Duodenal mucosa (tissue), 2 donors: ENCODE measurements around the gene KIF13A.

Source experiments
- H3K27ac ChIP-seq: one replicate; pipeline ENCODE4 v1.7.0; 2013; ENCODE audit warnings: low read depth, low read length
- H3K27me3 ChIP-seq, 2 donors: one replicate each; pipeline ENCODE4 v1.7.0; 2013; ENCODE audit warnings: low read length in 2 of 2, control low read depth in 1 of 2; ENCODE audit not compliant: insufficient read depth in 2 of 2, control insufficient read depth in 1 of 2
- H3K36me3 ChIP-seq, 2 donors: one replicate each; pipeline ENCODE4 v1.7.0; 2013; ENCODE audit warnings: low read length in 2 of 2, control low read depth in 1 of 2; ENCODE audit not compliant: insufficient read depth in 2 of 2, control insufficient read depth in 1 of 2
- H3K4me1 ChIP-seq, 2 donors: one replicate each; pipeline ENCODE4 v1.7.0; 2013; ENCODE audit warnings: low read length in 2 of 2, control low read depth in 1 of 2; ENCODE audit not compliant: insufficient read depth in 2 of 2, control insufficient read depth in 1 of 2
- H3K4me3 ChIP-seq, 2 donors: one replicate each; pipeline ENCODE4 v1.7.0; 2013; ENCODE audit warnings: low read length in 2 of 2, low read depth in 1 of 2
- H3K9ac ChIP-seq, 2 donors: one replicate each; pipeline ENCODE4 v1.7.0; 2013; ENCODE audit warnings: low read length in 2 of 2, low read depth in 1 of 2
- H3K9me3 ChIP-seq, 2 donors: one replicate each; pipeline ENCODE4 v1.7.0; 2013; ENCODE audit warnings: low read length in 2 of 2, control low read depth in 1 of 2; ENCODE audit not compliant: control insufficient read depth in 1 of 2

KIF13A gene

GRCh38 chr6:17719323-17720041 is 268.0 kb downstream of the KIF13A start:
- H3K4me3 ChIP-seq = no peak overlapping the region
- H3K36me3 ChIP-seq = no peaks in the 10 kb centered on the region
- H3K27ac ChIP-seq = no peak overlapping the region
- H3K27me3 ChIP-seq = no peaks in the 10 kb centered on the region
- H3K9ac ChIP-seq = no peak overlapping the region
- peaks cover 0 to 3% of the 10 kb centered on the region in 2 donors for H3K4me1 ChIP-seq
- H3K9me3 ChIP-seq = no peaks in the 10 kb centered on the region

GRCh38 chr6:17716221-17716620 is 271.2 kb downstream of the KIF13A start:
- Histone ChIP-seq H3K4me3 (no peak overlapping the region), H3K27ac (no peak overlapping the region), H3K36me3 (no peaks in the 10 kb centered on the region), H3K9me3 (no peaks in the 10 kb centered on the region), H3K9ac (no peak overlapping the region), H3K4me1 (peaks cover 0 to 3% of the 10 kb centered on the region in 2 donors), H3K27me3 (no peaks in the 10 kb centered on the region)

GRCh38 chr6:17714879-17715851 is 272.3 kb downstream of the KIF13A start:
- H3K4me1 ChIP-seq = peaks cover 0 to 3% of the 10 kb centered on the region in 2 donors
- H3K27ac ChIP-seq = no peak overlapping the region
- no peaks in the 10 kb centered on the region for H3K27me3 ChIP-seq
- H3K4me3 ChIP-seq = no peak overlapping the region
- H3K9ac ChIP-seq = no peak overlapping the region
- no peaks in the 10 kb centered on the region for H3K9me3 ChIP-seq
- no peaks in the 10 kb centered on the region for H3K36me3 ChIP-seq

GRCh38 chr6:17714177-17714576 is 273.3 kb downstream of the KIF13A start:
- H3K27me3 ChIP-seq = no peaks in the 10 kb centered on the region
- H3K36me3 ChIP-seq = no peaks in the 10 kb centered on the region
- H3K27ac ChIP-seq = no peak overlapping the region
- no peak overlapping the region for H3K9ac ChIP-seq
- H3K4me3 ChIP-seq = no peak overlapping the region
- peaks cover 0 to 3% of the 10 kb centered on the region in 2 donors for H3K4me1 ChIP-seq
- H3K9me3 ChIP-seq = no peaks in the 10 kb centered on the region

- Histone ChIP-seq H3K27ac (no peak overlapping the region), H3K36me3 (no peaks in the 10 kb centered on the region), H3K9me3 (no peaks in the 10 kb centered on the region), H3K9ac (no peak overlapping the region), H3K4me3 (no peak overlapping the region), H3K27me3 (no peaks in the 10 kb centered on the region), H3K4me1 (peaks cover 0 to 4% of the 10 kb centered on the region in 2 donors)
These were observed 274.9 kb downstream of the KIF13A start for GRCh38 chr6:17712576-17712975.

GRCh38 chr6:17710331-17710730 is 277.1 kb downstream of the KIF13A start:
- H3K36me3 ChIP-seq = no peaks in the 10 kb centered on the region
- no peak overlapping the region for H3K27ac ChIP-seq
- peaks cover 6 to 9% of the 10 kb centered on the region in 2 donors for H3K4me1 ChIP-seq
- H3K27me3 ChIP-seq = no peaks in the 10 kb centered on the region
- H3K9me3 ChIP-seq = no peaks in the 10 kb centered on the region
- H3K4me3 ChIP-seq = no peak overlapping the region
- H3K9ac ChIP-seq = no peak overlapping the region

GRCh38 chr6:17709476-17709875 is 278.0 kb downstream of the KIF13A start:
- Histone ChIP-seq H3K4me1 (peaks cover 6 to 12% of the 10 kb centered on the region in 2 donors), H3K27ac (no peak overlapping the region), H3K27me3 (no peaks in the 10 kb centered on the region), H3K36me3 (no peaks in the 10 kb centered on the region), H3K9me3 (no peaks in the 10 kb centered on the region), H3K4me3 (no peak overlapping the region), H3K9ac (no peak overlapping the region)
